ENCODE data around the gene CADPS. TPM values are rescaled to one million over a fixed set of nuclear protein-coding genes. Genes with fewer than 3 reads are reported as not detected.

CADPS gene
- total and polyA plus RNA-seq, 2 of the 4 experiments (the other 2 are of a cell fraction), result not detected

- Histone ChIP-seq H2BK20ac (ENCODE audit: low read depth, low read length) (no peak overlapping the region), H3K9me3 (ENCODE audit: control insufficient read depth, insufficient read depth, low read length) (no peaks in the 10 kb centered on the region), H3K23ac (ENCODE audit: low read depth, low read length) (no peak overlapping the region), H4K5ac (ENCODE audit: low read depth, low read length) (no peak overlapping the region), H3K79me1 (ENCODE audit: low read depth in 1 of 2, low read length in 2 of 2) (no peaks in the 10 kb centered on the region), H3K4me3 (ENCODE audit: insufficient read depth, low read depth, low read length) (no peak overlapping the region), H3K4me1 (ENCODE audit: control insufficient read depth, insufficient read depth, low read length) (no peaks in the 10 kb centered on the region), H3K14ac (replicated peaks; ENCODE audit: low read depth, low read length) (no peak overlapping the region), H4K20me1 (ENCODE audit: insufficient read depth, low read length) (no peaks in the 10 kb centered on the region), H2BK15ac (ENCODE audit: low read depth, low read length) (no peak overlapping the region), H3K4ac (ENCODE audit: low read depth, low read length) (no peak overlapping the region), H3K9ac (ENCODE audit: low read depth, low read length) (no peak overlapping the region), H2BK120ac (ENCODE audit: low read depth, low read length) (no peak overlapping the region), H2AK9ac (replicated peaks; ENCODE audit: low read depth, low read length, poor library complexity) (no peak overlapping the region), H3K56ac (ENCODE audit: extremely low read depth, insufficient read depth, low read length) (no peak overlapping the region), H3K9me1 (ENCODE audit: insufficient read depth, low read length) (no peaks in the 10 kb centered on the region), H2BK5ac (ENCODE audit: low read depth, low read length, poor library complexity, severe bottlenecking) (no peak overlapping the region), H4K8ac (ENCODE audit: low read depth in 2 of 2, low read length in 2 of 2) (no peak overlapping the region), H3K36me3 (ENCODE audit: control insufficient read depth, insufficient read depth, low read length) (no peaks in the 10 kb centered on the region), H2AK5ac (ENCODE audit: low read depth, low read length) (no peak overlapping the region), H3K27ac (ENCODE audit: insufficient read depth, low read length) (no peak overlapping the region), H2AFZ (replicated peaks; ENCODE audit: low read length, poor library complexity) (no peak overlapping the region), H3K27me3 (ENCODE audit: control insufficient read depth, insufficient read depth, low read length) (no peaks in the 10 kb centered on the region), H3K4me2 (ENCODE audit: low read depth, low read length) (no peak overlapping the region), H3K18ac (ENCODE audit: low read depth, low read length) (no peak overlapping the region), H4K91ac (ENCODE audit: insufficient read depth, low read depth, low read length) (no peak overlapping the region)
- TF ChIP-seq CEBPB (IDR thresholded peaks at IDR 0.05; ENCODE audit: low read depth, low read length) (no peak), CTCF (conservative IDR thresholded peaks at IDR 0.05; ENCODE audit: low read depth, low read length) (no peak), RAD21 (IDR thresholded peaks at IDR 0.05; ENCODE audit: low read length) (no peak), NFE2L2 (IDR thresholded peaks at IDR 0.05; ENCODE audit: low read depth, low read length) (no peak), BHLHE40 (IDR thresholded peaks at IDR 0.05; ENCODE audit: low read depth, low read length) (no peak), USF2 (IDR thresholded peaks at IDR 0.05; ENCODE audit: low read depth, low read length) (no peak), MXI1 (IDR thresholded peaks at IDR 0.05; ENCODE audit: borderline replicate concordance, low read depth, low read length) (no peak), RFX5 (IDR thresholded peaks at IDR 0.05; ENCODE audit: low read depth, low read length) (no peak), SMC3 (IDR thresholded peaks at IDR 0.05; ENCODE audit: low read depth, low read length) (no peak), POLR2A (IDR thresholded peaks at IDR 0.05; ENCODE audit: low read depth, low read length) (no peak), RCOR1 (IDR thresholded peaks at IDR 0.05; ENCODE audit: insufficient replicate concordance, low read length) (no peak), FOS (IDR thresholded peaks at IDR 0.05; ENCODE audit: low read depth, low read length) (no peak)
- in situ Hi-C loops (cut with MboI; ENCODE audit: low sequenced_read_pairs) (no loop called here), dilution Hi-C loops (cut with HindIII; ENCODE audit: low sequenced_read_pairs, unreplicated experiment) (no loop called here), intact Hi-C loops (cut with micrococcal nuclease) (no loop called here)
- no peak for ATAC-seq (ENCODE audit: low read depth)
- CTCF ChIA-PET, result no interaction called here
- BruUV-seq (replicated peaks), result no TSS peak
- no CpG with 5 or more reads among the region's 3 CpGs for whole genome bisulfite sequencing, 2 experiments (ENCODE audit: extremely low coverage in 2 of 2, insufficient read length in 1 of 2)
- POLR2A ChIA-PET (ENCODE audit: unreplicated experiment), result no interaction called here
- DNase-seq, result no peak
Observed at GRCh38 chr3:62777130-62777529, 98.1 kb downstream of the CADPS start.
